ENCODE data around the gene MIOS. TPM values are rescaled to one million over a fixed set of nuclear protein-coding genes. Genes with fewer than 3 reads are reported as not detected.

The MIOS gene
- total RNA-seq, 1 donor from 2014 or later = 30.9 TPM

- Mint-ChIP-seq H3K36me3 (ENCODE audit: unreplicated experiment) (peaks cover 12% of the 10 kb centered on the region), H3K4me1 (ENCODE audit: low read depth, unreplicated experiment) (peaks cover 11% of the 10 kb centered on the region), H3K9me3 (ENCODE audit: unreplicated experiment) (peaks cover 5% of the 10 kb centered on the region), H3K27me3 (ENCODE audit: unreplicated experiment) (no peaks in the 10 kb centered on the region), H3K4me3 (ENCODE audit: unreplicated experiment) (no peak overlapping the region), H3K27ac (ENCODE audit: unreplicated experiment) (no peak overlapping the region)
- DNase-seq = no peak
- TF ChIP-seq CTCF (IDR thresholded peaks at IDR 0.05; ENCODE audit: partially characterized antibody, unreplicated experiment) = no peak
These were observed 686 bp upstream of the MIOS start for GRCh38 chr7:7565746-7566650.

- no peak for TF ChIP-seq CTCF (IDR thresholded peaks at IDR 0.05; ENCODE audit: partially characterized antibody, unreplicated experiment)
- Mint-ChIP-seq H3K4me3 (ENCODE audit: unreplicated experiment) (peak overlapping the region; percentile 93), H3K4me1 (ENCODE audit: low read depth, unreplicated experiment) (peaks cover 11% of the 10 kb centered on the region), H3K27me3 (ENCODE audit: unreplicated experiment) (no peaks in the 10 kb centered on the region), H3K27ac (ENCODE audit: unreplicated experiment) (no peak overlapping the region), H3K36me3 (ENCODE audit: unreplicated experiment) (peaks cover 12% of the 10 kb centered on the region), H3K9me3 (ENCODE audit: unreplicated experiment) (peaks cover 5% of the 10 kb centered on the region)
- no peak for DNase-seq
These were observed 1.3 kb downstream of the MIOS start for GRCh38 chr7:7567898-7568531.

GRCh38 chr7:7568553-7568952, 1.9 kb downstream of the MIOS start:
- peaks cover 11% of the 10 kb centered on the region for H3K4me1 Mint-ChIP-seq (ENCODE audit: low read depth, unreplicated experiment)
- no peaks in the 10 kb centered on the region for H3K27me3 Mint-ChIP-seq (ENCODE audit: unreplicated experiment)
- H3K9me3 Mint-ChIP-seq (ENCODE audit: unreplicated experiment) = peaks cover 5% of the 10 kb centered on the region
- H3K4me3 Mint-ChIP-seq (ENCODE audit: unreplicated experiment) = peak overlapping the region; percentile 93
- peaks cover 12% of the 10 kb centered on the region for H3K36me3 Mint-ChIP-seq (ENCODE audit: unreplicated experiment)
- H3K27ac Mint-ChIP-seq (ENCODE audit: unreplicated experiment) = no peak overlapping the region
- no peak for TF ChIP-seq CTCF (IDR thresholded peaks at IDR 0.05; ENCODE audit: partially characterized antibody, unreplicated experiment)
- DNase-seq = no peak

GRCh38 chr7:7569081-7569527, 2.4 kb downstream of the MIOS start:
- Mint-ChIP-seq H3K4me3 (ENCODE audit: unreplicated experiment) (peak overlapping the region; percentile 93), H3K4me1 (ENCODE audit: low read depth, unreplicated experiment) (peaks cover 11% of the 10 kb centered on the region), H3K36me3 (ENCODE audit: unreplicated experiment) (peaks cover 12% of the 10 kb centered on the region), H3K9me3 (ENCODE audit: unreplicated experiment) (peaks cover 5% of the 10 kb centered on the region), H3K27ac (ENCODE audit: unreplicated experiment) (peak overlapping the region; percentile 7), H3K27me3 (ENCODE audit: unreplicated experiment) (no peaks in the 10 kb centered on the region)
- TF ChIP-seq CTCF (IDR thresholded peaks at IDR 0.05; ENCODE audit: partially characterized antibody, unreplicated experiment) = no peak
- DNase-seq = no peak

- Mint-ChIP-seq H3K27me3 (ENCODE audit: unreplicated experiment) (no peaks in the 10 kb centered on the region), H3K27ac (ENCODE audit: unreplicated experiment) (no peak overlapping the region), H3K9me3 (ENCODE audit: unreplicated experiment) (peaks cover 7% of the 10 kb centered on the region), H3K4me3 (ENCODE audit: unreplicated experiment) (peak overlapping the region; percentile 93), H3K36me3 (ENCODE audit: unreplicated experiment) (peaks cover 12% of the 10 kb centered on the region), H3K4me1 (ENCODE audit: low read depth, unreplicated experiment) (peaks cover 11% of the 10 kb centered on the region)
- no peak for DNase-seq
- no peak for TF ChIP-seq CTCF (IDR thresholded peaks at IDR 0.05; ENCODE audit: partially characterized antibody, unreplicated experiment)
These were observed 2.9 kb downstream of the MIOS start for GRCh38 chr7:7569615-7570014.
